Stimulated activated CD8-positive, alpha-beta memory T cell treated with anti-CD3 and anti-CD28 coated beads, Interleukin-15, amount 100 ng/mL, for 48 hours (primary cell): ENCODE data around the gene TGFBR1.

Experiments
- DNase-seq, 2 donors: peaks; one replicate each; pipeline ENCODE4 v3.0.0-alpha.2; 2020; ENCODE audit warnings: low read depth in 2 of 2

TGFBR1 gene

DNA sequence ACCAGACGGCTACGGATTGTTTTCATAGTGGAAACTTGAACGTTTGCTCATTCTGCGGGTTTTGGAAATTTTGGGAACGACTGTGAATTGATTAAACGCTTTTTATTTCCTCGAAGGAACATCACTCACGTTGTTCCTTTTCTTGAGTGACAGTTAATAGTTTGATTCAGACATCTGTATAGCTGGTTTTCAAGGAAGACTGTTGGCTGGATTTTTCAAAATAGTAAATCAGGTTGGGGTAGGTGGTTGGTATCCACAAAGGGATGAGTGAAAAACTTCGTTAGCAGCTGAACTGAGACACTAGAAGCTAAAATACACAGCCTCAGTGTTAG, 1.1 kb downstream of the TGFBR1 start:
- no peak for DNase-seq

- no peak for DNase-seq
These were observed 2.5 kb downstream of the TGFBR1 start for GRCh38 chr9:99107421-99107820.

DNA sequence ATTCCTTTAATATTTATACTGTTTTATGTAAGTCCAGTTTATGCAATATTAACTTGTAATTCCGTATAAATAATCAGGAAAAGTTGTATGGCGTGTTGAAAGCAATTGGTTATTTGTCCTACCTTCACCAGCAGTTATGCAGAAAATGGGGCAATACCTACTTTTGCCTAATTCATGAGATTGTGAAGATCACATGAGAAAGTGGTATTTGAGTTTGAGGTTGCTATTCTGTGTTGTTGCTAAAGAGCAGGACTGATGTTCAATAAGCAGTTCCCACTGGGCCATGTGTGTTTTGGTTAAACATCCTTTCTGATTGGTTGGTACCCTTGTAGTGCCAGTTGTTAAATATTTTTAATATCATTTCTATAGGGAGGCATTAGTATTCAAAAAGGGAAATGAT, 3.2 kb downstream of the TGFBR1 start:
- no peak for DNase-seq

DNA sequence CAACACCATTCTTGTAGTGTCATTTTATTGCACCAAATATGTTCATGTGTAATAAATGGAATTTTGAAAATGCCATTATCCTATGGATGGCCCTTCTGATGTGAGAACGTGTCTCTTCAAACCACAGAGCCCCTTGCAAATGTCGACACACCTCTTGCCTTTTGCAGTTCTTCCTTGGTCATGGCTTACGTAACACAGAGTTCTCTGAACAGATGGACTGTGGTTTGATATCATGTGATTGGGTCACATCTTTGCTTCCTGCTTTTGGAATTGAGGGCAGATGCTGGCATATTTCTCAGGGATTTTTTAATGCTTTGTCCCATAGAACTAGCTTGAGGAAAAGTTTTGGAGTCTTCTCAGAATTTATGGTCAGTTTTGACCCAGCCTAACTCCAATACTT, 4.6 kb downstream of the TGFBR1 start:
- DNase-seq, result no peak

- no peak for DNase-seq
These were observed 8.0 kb downstream of the TGFBR1 start for GRCh38 chr9:99112750-99113413.

GRCh38 chr9:99113414-99114048, 8.6 kb downstream of the TGFBR1 start:
- no peak for DNase-seq

- no peak for DNase-seq
These were observed 9.1 kb downstream of the TGFBR1 start for GRCh38 chr9:99114049-99114440.

GRCh38 chr9:99114846-99115500, 10.1 kb downstream of the TGFBR1 start:
- no peak for DNase-seq

- no peak for DNase-seq
These were observed 11.1 kb downstream of the TGFBR1 start for GRCh38 chr9:99116003-99116411.

DNA sequence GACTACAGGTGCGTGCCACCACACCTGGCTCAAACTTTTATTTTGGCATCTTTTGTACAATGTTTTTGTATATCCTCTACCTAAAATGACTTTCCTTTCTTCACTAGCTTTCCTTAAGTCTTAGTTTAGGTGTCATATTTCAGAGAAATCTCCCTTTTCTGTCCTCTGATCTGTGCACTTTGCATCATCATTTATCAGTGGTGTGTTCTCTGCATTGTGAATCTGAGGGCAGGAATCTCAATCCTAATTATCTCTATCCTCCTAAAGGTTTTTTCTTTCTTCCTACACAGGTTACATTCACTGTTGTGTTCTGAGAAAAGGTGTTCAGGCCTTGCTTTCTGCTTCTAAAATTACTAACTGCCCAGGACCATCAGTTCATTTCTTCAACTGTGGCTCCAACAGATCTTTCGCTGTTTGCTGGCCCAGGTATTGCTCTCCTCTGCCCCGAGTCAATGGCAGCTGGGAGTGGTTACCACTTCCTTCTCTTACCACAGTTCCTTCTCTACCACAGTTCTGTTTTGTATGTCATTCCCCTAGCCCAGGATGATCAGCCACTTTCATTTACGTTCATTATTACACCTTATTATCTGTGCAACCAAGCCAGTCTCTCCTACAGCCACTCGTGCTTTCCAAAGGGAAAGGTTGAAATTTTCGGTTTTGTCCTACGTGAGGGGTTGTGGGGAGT, 14.0 kb downstream of the TGFBR1 start:
- DNase-seq, result peak; percentile 30 to 34

DNA sequence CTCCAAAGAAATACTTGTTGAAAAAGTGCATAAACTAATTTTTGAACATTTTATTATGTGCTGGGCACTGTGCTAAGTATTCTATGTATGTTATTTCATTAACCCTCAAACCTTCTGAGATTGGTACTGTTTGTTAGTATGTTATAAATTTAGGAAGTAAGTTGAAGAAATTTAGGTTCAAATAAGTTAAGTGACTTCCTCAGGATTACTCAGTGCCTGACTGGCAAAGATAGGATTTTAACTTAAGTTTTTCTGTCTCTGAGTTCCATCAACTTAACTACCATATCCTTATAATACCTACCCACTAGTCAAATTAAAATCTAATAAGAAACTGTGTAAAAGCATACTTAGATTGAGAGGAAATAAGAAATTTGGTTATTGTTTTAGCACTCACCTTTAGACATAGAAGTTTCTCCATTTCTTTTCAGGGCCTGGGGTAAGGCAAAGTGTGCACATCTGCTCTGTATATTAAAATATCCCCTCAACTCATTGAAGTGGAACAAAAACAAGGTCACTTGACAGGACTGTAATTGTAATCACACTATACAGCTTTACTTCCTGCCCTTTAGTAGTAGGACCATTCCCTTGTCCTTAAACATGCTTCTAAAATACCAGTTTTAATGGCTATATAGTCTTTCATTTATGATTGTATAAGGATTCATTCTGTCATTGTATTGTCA, 15.2 kb downstream of the TGFBR1 start:
- DNase-seq, result no peak

GRCh38 chr9:99121604-99122003, 16.7 kb downstream of the TGFBR1 start:
- DNase-seq, result no peak

DNA sequence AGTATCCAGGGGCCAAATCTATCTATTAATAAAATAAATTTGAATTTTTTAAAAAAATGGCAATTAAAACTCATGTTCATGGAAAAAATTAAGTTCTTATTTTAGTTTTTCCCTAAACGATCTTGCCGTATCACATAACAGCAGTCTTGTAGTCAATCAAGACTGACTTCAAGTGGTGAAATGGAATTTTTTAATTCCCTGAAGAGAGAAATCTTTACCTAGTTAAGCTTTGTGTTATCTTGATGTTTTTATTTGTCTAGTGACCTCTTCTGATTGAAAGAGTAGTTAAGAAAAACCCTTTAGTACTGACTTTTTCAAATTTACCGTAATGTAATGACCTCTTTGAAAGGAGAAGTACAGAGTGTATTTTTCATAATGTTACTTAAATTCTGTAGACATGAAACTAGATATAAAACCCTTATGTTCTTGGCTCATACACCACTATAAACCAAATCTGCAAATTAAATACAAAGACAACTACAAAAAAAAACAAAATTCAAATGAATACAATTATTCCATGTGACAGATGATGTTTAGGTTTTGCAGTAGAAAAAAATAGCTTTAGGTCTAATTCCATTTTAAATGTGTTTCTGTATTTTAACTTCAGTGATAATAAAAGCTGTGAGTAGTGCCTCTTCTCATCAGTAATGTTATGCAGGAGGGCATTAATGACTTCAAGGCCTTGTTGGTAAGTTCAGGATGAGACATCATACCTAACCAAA, 19.8 kb downstream of the TGFBR1 start:
- DNase-seq, result no peak

GRCh38 chr9:99125446-99125845, 20.5 kb downstream of the TGFBR1 start:
- DNase-seq, result no peak

DNA sequence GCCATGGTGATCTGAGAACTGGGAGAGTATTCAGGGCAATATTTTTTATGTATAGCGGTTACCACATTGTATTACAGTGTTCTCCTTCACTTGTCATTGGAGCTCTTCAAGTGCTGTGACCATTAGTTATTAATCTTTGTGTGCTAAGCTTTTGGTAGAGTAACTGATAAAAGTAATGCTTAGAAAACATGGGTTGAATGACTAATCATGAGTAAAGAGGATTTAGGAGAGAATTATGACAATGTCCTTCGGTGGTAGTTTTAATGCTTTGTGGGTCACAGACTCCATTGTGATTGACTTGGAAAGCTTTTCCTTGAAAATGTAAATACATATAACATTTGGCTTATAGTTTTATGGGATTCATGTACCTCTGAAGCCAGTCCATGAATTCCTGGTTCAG, 21.4 kb downstream of the TGFBR1 start:
- no peak for DNase-seq

GRCh38 chr9:99127356-99128132, 22.6 kb downstream of the TGFBR1 start:
- no peak for DNase-seq

DNA sequence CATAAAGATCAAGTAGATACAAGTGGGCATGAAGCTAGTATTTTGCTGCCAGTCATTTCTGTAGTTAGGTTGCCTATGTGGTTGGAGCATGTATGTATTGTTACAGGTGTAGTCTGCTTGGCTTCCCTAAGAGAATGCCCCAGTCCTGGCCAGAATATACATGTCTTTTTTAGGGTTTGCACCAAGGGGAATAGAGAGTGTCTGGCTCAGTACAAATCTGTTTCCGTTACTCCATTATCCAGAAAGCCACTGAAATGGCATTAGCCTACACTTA, 23.2 kb downstream of the TGFBR1 start:
- no peak for DNase-seq

DNA sequence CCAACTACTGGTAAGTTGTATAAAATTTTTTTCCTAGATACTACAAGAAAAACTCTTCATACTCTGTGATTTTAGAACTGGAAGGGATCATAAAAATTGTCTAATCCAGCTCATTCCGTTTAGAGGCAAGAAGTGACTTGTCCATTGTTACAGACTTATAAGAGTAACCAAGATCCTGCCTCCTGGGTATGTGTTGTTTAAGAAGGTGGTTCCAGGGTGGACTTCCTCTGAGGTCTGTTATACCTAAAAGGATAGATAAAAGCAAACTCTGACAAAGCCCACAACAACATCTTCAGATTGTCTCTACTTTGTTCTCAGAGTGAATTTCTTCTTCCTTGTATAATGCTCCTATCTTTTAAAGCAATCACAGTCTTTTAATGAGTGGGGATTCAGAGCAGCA, 24.2 kb downstream of the TGFBR1 start:
- DNase-seq, result no peak

DNA sequence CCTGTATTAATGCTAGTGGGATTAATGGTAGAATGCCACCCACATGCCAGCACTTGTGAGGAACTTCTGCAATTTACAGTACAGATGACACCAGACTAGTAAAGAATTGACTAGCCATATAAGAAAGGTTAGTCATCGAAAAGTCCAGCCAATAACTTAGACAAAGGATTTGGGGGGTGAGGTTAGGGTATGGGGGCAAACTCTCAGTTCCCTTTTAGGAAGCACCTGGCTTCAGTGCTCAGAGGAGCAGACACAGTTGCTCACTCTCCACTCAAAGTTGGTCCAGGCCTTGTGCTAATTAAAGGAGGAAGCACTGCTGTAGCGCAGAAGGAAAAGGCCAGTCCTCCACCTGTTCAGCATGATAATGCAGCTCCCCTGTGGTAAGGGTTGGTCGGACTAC, 25.2 kb downstream of the TGFBR1 start:
- no peak for DNase-seq

GRCh38 chr9:99133145-99133544, 28.2 kb downstream of the TGFBR1 start:
- no peak for DNase-seq

- no peak for DNase-seq
These were observed 30.0 kb downstream of the TGFBR1 start for GRCh38 chr9:99134893-99135341.
